ENCODE data around the gene LSM7.

The LSM7 gene

GRCh38 chr19:2334426-2334825 is 6.0 kb upstream of the LSM7 start:
- Mint-ChIP-seq H3K36me3 (peaks cover 2% of the 10 kb centered on the region), H3K27me3 (no peaks in the 10 kb centered on the region), H3K4me1 (peaks cover 37% of the 10 kb centered on the region), H3K4me3 (no peak overlapping the region), H3K27ac (no peak overlapping the region), H3K9me3 (no peaks in the 10 kb centered on the region)

GRCh38 chr19:2333807-2334211 is 5.4 kb upstream of the LSM7 start:
- no peaks in the 10 kb centered on the region for H3K27me3 Mint-ChIP-seq
- no peaks in the 10 kb centered on the region for H3K9me3 Mint-ChIP-seq
- H3K4me3 Mint-ChIP-seq: peak overlapping the region; percentile 7
- peak overlapping the region; percentile 35 for H3K27ac Mint-ChIP-seq
- H3K4me1 Mint-ChIP-seq: peaks cover 41% of the 10 kb centered on the region
- peaks cover 2% of the 10 kb centered on the region for H3K36me3 Mint-ChIP-seq

DNA sequence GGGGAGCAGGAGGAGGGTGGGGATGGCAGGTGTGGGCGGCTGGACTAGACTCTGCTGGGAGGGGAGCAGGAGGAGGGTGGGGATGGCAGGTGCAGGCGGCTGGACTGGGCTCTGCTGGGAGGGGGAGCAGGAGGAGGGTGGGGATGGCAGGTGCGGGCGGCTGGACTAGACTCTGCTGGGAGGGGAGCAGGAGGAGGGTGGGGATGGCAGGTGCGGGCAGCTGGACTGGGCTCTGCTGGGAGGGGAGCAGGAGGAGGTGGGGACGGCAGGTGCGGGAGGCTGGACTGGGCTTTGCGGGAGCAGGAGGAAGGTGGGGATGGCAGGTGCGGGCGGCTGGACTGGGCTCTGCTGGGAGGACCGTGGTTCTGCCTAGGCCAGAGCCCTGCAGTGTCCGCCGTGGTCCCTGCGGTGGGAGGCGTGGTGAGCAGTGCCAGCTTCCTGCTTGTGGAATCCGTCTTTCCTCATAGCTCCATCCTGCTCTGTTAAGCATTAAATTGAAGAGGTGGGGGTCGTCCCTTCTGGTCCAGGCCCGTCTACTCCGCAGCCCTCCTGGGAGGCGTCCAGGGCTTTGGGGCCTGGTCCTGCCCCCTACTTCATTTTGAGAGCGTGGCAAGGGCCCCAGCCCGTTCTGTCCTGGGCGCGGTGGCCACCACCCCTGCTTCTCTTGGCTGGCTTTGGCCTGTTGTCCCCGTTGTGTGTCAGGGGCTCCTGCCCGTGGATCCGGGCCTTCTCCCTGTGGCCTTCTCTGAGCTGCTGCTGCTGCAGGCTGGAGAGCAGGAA is 4.8 kb upstream of the LSM7 start:
- no peaks in the 10 kb centered on the region for H3K9me3 Mint-ChIP-seq
- H3K4me1 Mint-ChIP-seq: peaks cover 41% of the 10 kb centered on the region
- H3K36me3 Mint-ChIP-seq: peaks cover 4% of the 10 kb centered on the region
- H3K27ac Mint-ChIP-seq: peak overlapping the region; percentile 35
- H3K4me3 Mint-ChIP-seq: peak overlapping the region; percentile 7
- no peaks in the 10 kb centered on the region for H3K27me3 Mint-ChIP-seq

- peaks cover 45% of the 10 kb centered on the region for H3K4me1 Mint-ChIP-seq
- no peaks in the 10 kb centered on the region for H3K27me3 Mint-ChIP-seq
- peaks cover 7% of the 10 kb centered on the region for H3K36me3 Mint-ChIP-seq
- H3K27ac Mint-ChIP-seq: peak overlapping the region; percentile 79
- H3K9me3 Mint-ChIP-seq: no peaks in the 10 kb centered on the region
- H3K4me3 Mint-ChIP-seq: peak overlapping the region; percentile 51
Observed at GRCh38 chr19:2332341-2333026, 4.1 kb upstream of the LSM7 start.

- Mint-ChIP-seq H3K27me3 (no peaks in the 10 kb centered on the region), H3K27ac (peak overlapping the region; percentile 43), H3K4me3 (peak overlapping the region; percentile 45)
Observed at GRCh38 chr19:2331601-2332246, 3.3 kb upstream of the LSM7 start.

DNA sequence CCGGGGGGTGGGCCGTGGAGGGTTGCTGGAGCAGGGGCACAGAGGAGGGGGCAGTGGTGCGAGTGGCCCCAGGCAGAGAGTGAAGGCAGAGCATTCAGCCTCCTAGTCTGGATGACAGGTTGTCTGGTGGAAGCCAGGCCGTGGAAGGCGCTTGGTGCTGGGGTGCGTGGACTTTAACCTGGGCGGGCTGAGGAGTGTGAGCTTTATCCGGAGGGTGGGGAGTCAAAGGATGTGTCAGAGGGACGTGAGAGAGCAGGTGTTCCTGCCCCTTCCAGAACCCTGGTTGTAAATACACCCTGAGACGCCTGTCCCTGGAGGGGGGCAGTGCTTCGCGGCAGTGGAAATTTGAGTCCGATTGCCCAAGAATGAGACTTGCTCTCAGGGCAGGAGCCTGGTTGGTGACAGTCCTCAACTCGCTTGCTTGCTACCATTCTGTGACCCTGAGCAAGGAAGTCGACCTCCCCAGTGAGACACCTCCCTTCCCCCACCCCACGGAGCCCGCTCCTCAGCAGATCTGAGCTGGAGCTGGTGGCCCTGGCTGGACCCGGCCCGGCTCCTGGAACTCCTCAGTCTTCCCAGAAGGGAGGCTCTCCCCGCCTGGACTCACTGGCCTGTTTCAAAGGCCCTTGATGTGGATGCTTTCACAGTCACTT is 2.4 kb upstream of the LSM7 start:
- H3K4me3 Mint-ChIP-seq: peak overlapping the region; percentile 43
- no peak overlapping the region for H3K27ac Mint-ChIP-seq
- peaks cover 53% of the 10 kb centered on the region for H3K4me1 Mint-ChIP-seq
- no peaks in the 10 kb centered on the region for H3K27me3 Mint-ChIP-seq
- H3K36me3 Mint-ChIP-seq: peaks cover 10% of the 10 kb centered on the region
- H3K9me3 Mint-ChIP-seq: no peaks in the 10 kb centered on the region

More at GRCh38 chr19:2331601-2332246, 3.3 kb upstream of the LSM7 start:
- H3K9me3 Mint-ChIP-seq: no peaks in the 10 kb centered on the region
- peaks cover 52% of the 10 kb centered on the region for H3K4me1 Mint-ChIP-seq
- H3K36me3 Mint-ChIP-seq: peaks cover 7% of the 10 kb centered on the region

DNA sequence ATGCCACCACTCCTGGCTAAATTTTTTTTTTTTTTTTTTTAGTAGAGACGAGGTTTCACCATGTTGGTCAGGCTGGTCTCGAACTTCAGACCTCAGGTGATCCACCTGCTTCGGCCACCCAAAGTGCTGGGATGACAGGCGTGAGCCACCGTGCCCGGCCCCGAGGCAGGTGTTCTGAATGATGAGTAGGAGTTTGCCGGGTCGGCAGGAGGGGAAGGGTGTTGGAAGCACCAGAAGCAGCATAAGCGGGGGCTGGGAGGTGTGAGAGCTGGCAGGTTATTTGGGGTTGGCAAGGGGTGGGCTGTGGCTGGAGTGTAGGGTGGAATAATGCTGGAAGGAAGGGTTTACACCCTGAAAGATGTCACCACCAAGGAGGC is 1.9 kb upstream of the LSM7 start:
- Mint-ChIP-seq H3K9me3 (no peaks in the 10 kb centered on the region), H3K36me3 (peaks cover 10% of the 10 kb centered on the region), H3K27me3 (no peaks in the 10 kb centered on the region), H3K4me1 (peaks cover 55% of the 10 kb centered on the region), H3K4me3 (peak overlapping the region; percentile 91), H3K27ac (no peak overlapping the region)

- no peaks in the 10 kb centered on the region for H3K27me3 Mint-ChIP-seq
- H3K4me1 Mint-ChIP-seq: peaks cover 55% of the 10 kb centered on the region
Observed at GRCh38 chr19:2329501-2329916, 1.1 kb upstream of the LSM7 start.

DNA sequence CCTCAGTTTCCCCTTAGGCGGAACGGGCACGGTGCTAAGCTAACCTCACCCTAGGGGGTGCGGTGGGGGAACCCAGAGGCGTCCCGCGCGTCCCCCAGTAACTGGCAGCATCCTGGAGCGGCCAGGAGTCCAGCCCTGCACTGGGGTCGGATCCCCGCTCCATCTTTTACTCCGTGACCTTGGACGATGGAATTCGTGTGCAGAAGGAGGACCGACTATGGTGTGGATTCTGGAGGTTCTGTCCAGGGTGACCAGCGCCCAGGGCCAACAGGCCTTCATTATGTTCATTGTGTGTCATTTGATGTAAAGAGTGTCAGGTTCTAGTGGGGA is 728 bp upstream of the LSM7 start:
- peak overlapping the region; percentile 91 for H3K4me3 Mint-ChIP-seq
- H3K4me1 Mint-ChIP-seq: peaks cover 55% of the 10 kb centered on the region
- no peaks in the 10 kb centered on the region for H3K9me3 Mint-ChIP-seq
- peaks cover 10% of the 10 kb centered on the region for H3K36me3 Mint-ChIP-seq
- H3K27ac Mint-ChIP-seq: peak overlapping the region; percentile 92
- H3K27me3 Mint-ChIP-seq: no peaks in the 10 kb centered on the region

More at GRCh38 chr19:2329501-2329916, 1.1 kb upstream of the LSM7 start:
- H3K9me3 Mint-ChIP-seq: no peaks in the 10 kb centered on the region
- peak overlapping the region; percentile 91 for H3K4me3 Mint-ChIP-seq
- H3K36me3 Mint-ChIP-seq: peaks cover 10% of the 10 kb centered on the region
- peak overlapping the region; percentile 92 for H3K27ac Mint-ChIP-seq

GRCh38 chr19:2327773-2328400 is 499 bp downstream of the LSM7 start:
- Mint-ChIP-seq H3K36me3 (peaks cover 10% of the 10 kb centered on the region), H3K4me1 (peaks cover 55% of the 10 kb centered on the region), H3K27me3 (no peaks in the 10 kb centered on the region), H3K9me3 (no peaks in the 10 kb centered on the region), H3K27ac (peak overlapping the region; percentile 98), H3K4me3 (peak overlapping the region; percentile 96)

DNA sequence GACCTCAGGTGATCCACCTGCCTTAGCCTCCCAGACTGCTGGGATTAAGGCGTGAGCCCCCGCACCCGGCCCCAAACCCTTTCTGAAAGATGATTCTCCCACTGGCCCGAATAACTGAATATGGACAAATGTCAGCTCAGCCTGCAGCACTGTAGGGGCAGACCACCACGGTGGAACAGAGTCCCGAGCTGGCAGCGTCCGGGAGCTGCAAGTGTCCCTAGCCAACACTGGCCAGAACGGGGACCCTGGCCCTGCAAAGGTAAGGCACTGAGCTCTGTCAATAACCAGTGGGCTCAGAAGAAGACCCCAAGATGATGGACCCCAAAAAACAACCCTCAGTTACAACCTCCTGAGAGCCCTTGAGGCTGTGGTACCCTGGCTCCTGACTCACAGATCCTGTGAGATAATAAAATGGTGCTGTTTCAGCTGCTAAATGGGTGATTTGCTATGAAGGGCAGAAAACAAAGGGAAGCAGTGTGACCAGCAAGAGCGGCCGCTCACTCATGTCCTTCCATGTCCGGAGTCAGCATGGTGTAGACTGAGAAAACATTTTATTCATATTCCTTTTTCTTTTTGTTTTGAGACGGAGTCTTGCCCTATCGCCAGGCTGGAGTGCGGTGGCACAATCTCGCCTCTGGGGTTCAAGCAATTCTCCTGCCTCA is 1.6 kb downstream of the LSM7 start:
- Mint-ChIP-seq H3K9me3 (no peaks in the 10 kb centered on the region), H3K4me1 (peaks cover 49% of the 10 kb centered on the region), H3K27me3 (no peaks in the 10 kb centered on the region), H3K36me3 (peaks cover 10% of the 10 kb centered on the region), H3K4me3 (peak overlapping the region; percentile 96), H3K27ac (peak overlapping the region; percentile 98)

- Mint-ChIP-seq H3K36me3 (peaks cover 10% of the 10 kb centered on the region), H3K9me3 (no peaks in the 10 kb centered on the region), H3K27ac (no peak overlapping the region), H3K4me3 (peak overlapping the region; percentile 96), H3K27me3 (no peaks in the 10 kb centered on the region), H3K4me1 (peaks cover 37% of the 10 kb centered on the region)
Observed at GRCh38 chr19:2325281-2326046, 2.9 kb downstream of the LSM7 start.

DNA sequence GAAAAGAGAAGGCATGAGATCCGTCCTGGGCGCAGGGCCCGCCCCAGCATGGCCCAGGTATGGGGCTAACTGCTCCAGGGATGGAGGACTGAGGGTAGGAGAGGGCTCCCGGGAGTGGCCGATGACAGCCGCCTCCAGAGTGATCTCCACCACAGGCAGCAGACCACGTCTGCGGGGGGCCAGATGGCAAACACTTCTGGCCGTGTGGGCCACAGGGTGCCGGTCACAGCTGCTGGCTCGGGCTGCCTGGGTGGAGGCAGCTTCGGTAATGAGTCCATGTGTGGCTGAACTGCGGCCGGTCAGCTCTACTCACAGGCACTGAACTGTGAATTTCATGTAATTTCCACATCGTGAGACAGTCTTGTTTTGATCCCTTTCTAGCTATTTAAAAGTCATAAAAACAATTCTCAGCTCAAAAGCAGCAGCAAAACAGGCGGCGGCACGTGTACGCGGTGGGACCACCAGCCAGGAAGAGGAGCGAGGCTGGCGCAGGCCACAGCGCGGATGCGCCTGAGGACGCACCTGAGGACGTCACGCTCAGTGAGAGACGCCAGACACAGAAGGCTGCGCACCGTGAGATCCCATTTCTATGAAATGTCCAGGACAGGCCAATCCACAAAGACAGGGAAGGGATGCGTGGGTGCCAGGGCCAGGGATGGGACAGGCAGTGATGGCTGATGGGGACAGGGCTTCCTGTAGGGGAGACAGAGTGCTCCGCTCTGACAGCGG is 4.0 kb downstream of the LSM7 start:
- no peaks in the 10 kb centered on the region for H3K9me3 Mint-ChIP-seq
- H3K36me3 Mint-ChIP-seq: peaks cover 10% of the 10 kb centered on the region
- H3K27ac Mint-ChIP-seq: no peak overlapping the region
- H3K27me3 Mint-ChIP-seq: no peaks in the 10 kb centered on the region
- H3K4me3 Mint-ChIP-seq: peak overlapping the region; percentile 15
- peaks cover 28% of the 10 kb centered on the region for H3K4me1 Mint-ChIP-seq

- Mint-ChIP-seq H3K27ac (no peak overlapping the region), H3K9me3 (no peaks in the 10 kb centered on the region), H3K4me1 (peaks cover 24% of the 10 kb centered on the region), H3K27me3 (no peaks in the 10 kb centered on the region), H3K4me3 (no peak overlapping the region), H3K36me3 (peaks cover 10% of the 10 kb centered on the region)
Observed at GRCh38 chr19:2323707-2324106, 4.7 kb downstream of the LSM7 start.

Measured in activated naive CD4-positive, alpha-beta T cell treated with anti-CD3 and anti-CD28 coated beads, Interleukin-2, amount 50 U/mL, for 24 hours (primary cell).